Liver (tissue), 9 donors: ENCODE measurements around the gene ZNHIT2. TPM values are rescaled to one million over a fixed set of nuclear protein-coding genes. Genes with fewer than 3 reads are reported as not detected.

Experiments used
- DNase-seq: peaks from one replicate; pipeline ENCODE4 v3.0.0-alpha.2; 2017; ENCODE audit warnings: low spot score
- H3K27ac ChIP-seq, 2 donors: one replicate each; pipeline ENCODE4 v1.7.0; 2013; ENCODE audit warnings: inconsistent platforms in 2 of 2, low read length in 2 of 2, control low read depth in 1 of 2, low read depth in 1 of 2, mild to moderate bottlenecking in 1 of 2
- H3K27me3 ChIP-seq, 4 donors: one replicate each; pipeline versions ENCODE4 v1.6.1 to v1.7.0; 2013; ENCODE audit warnings: low read length in 3 of 4, inconsistent platforms in 1 of 4, mild to moderate bottlenecking in 1 of 4, moderate library complexity in 1 of 4; ENCODE audit not compliant: control insufficient read depth in 4 of 4, insufficient read depth in 4 of 4
- H3K36me3 ChIP-seq, 4 donors: one replicate each; pipeline versions ENCODE4 v1.6.1 to v1.7.0; 2013; ENCODE audit warnings: low read length in 3 of 4, mild to moderate bottlenecking in 3 of 4, low read depth in 1 of 4, moderate library complexity in 1 of 4; ENCODE audit not compliant: control insufficient read depth in 4 of 4, insufficient read depth in 3 of 4
- H3K4me1 ChIP-seq, 4 donors: one replicate each; pipeline versions ENCODE4 v1.6.1 to v1.7.0; 2013; ENCODE audit warnings: low read length in 3 of 4, mild to moderate bottlenecking in 3 of 4, moderate library complexity in 1 of 4; ENCODE audit not compliant: control insufficient read depth in 4 of 4, insufficient read depth in 4 of 4
- H3K4me3 ChIP-seq, 3 donors: one replicate each; pipeline versions ENCODE4 v1.6.1 to v1.7.0; 2013; ENCODE audit warnings: low read length in 3 of 3, control low read depth in 1 of 3, low read depth in 1 of 3, mild to moderate bottlenecking in 1 of 3
- H3K9ac ChIP-seq, 2 donors: one replicate each; pipeline ENCODE4 v1.7.0; 2013; ENCODE audit warnings: low read length in 2 of 2, mild to moderate bottlenecking in 2 of 2, moderate library complexity in 2 of 2, control low read depth in 1 of 2, low read depth in 1 of 2
- H3K9me3 ChIP-seq, 4 donors: one replicate each; pipeline versions ENCODE4 v1.6.1 to v1.7.0; 2013; ENCODE audit warnings: low read length in 3 of 4; ENCODE audit not compliant: control insufficient read depth in 4 of 4
- GABPA ChIP-seq, 2 donors: IDR thresholded peaks in 1 of 2; conservative IDR thresholded peaks in 1 of 2; 2 replicates each; pipeline ENCODE4 v1.6.1; 2016; ENCODE audit warnings: antibody characterized with exemption in 2 of 2, mild to moderate bottlenecking in 1 of 2, moderate library complexity in 1 of 2
- HNF4A ChIP-seq, 2 donors: conservative IDR thresholded peaks; 2 replicates each; pipeline ENCODE4 v1.6.1; 2016; ENCODE audit warnings: antibody characterized with exemption in 2 of 2, mild to moderate bottlenecking in 2 of 2
- HNF4G ChIP-seq: IDR thresholded peaks from 2 replicates; pipeline ENCODE4 v1.6.1; 2016; ENCODE audit warnings: antibody characterized with exemption
- RAD21 ChIP-seq, 2 donors: IDR thresholded peaks; 2 replicates each; pipeline ENCODE4 v1.6.1; 2016; ENCODE audit warnings: antibody characterized with exemption in 2 of 2, mild to moderate bottlenecking in 2 of 2
- REST ChIP-seq: IDR thresholded peaks from 2 replicates; pipeline ENCODE4 v1.6.1; 2016; ENCODE audit warnings: antibody characterized with exemption, mild to moderate bottlenecking
- RXRA ChIP-seq, 2 donors: IDR thresholded peaks; 2 replicates each; pipeline ENCODE4 v1.6.1; 2017 to 2018; ENCODE audit warnings: antibody characterized with exemption in 2 of 2, mild to moderate bottlenecking in 1 of 2
- SP1 ChIP-seq: IDR thresholded peaks from 2 replicates; pipeline ENCODE4 v1.6.1; 2018; ENCODE audit warnings: antibody characterized with exemption, mild to moderate bottlenecking
- TAF1 ChIP-seq: conservative IDR thresholded peaks from 2 replicates; pipeline ENCODE4 v1.6.1; 2016; ENCODE audit warnings: antibody characterized with exemption, mild to moderate bottlenecking
- YY1 ChIP-seq: IDR thresholded peaks from 2 replicates; pipeline ENCODE4 v1.6.1; 2016; ENCODE audit warnings: antibody characterized with exemption, mild to moderate bottlenecking
- WGBS: extraction: QIAGEN DNeasy Blood & Tissue Kit; methylation state at CpG from one replicate; pipeline ENCODE4 v1.1.7; 2013; 5-methylcytosine and 5-hydroxymethylcytosine counted together
- polyA plus RNA-seq, 2 donors: library from polyadenylated mRNA; stranded (reverse) in 1 of 2; unstranded in 1 of 2; fragments of 200-250 nt in 1 of 2; fragments of >200 nt in 1 of 2; fragmentation: Nextera tagmentation in 1 of 2; extraction: Ambion mirVana in 1 of 2; gene quantifications; one replicate each; pipeline versions ENCODE4 v1.2.1 to v1.2.3, GENCODE V29; 2013 to 2015
- total RNA-seq, 2 donors: library from RNA; depleted of rRNA; stranded (reverse); fragments of >200 nt; gene quantifications; one replicate each; pipeline ENCODE4 v1.2.3, GENCODE V29; 2014
- TF ChIP-seq, protein P1 (sequence below): fragments of 150-350 bp; IDR thresholded peaks from 2 replicates; pipeline ENCODE4 v1.5.1; 2017; ENCODE audit warnings: improper control_type of control experiment, low read depth, low read length; ENCODE audit not compliant: missing input control
- TF ChIP-seq, protein P2 (sequence below): IDR thresholded peaks from 2 replicates; pipeline ENCODE4 v1.6.1; 2016; ENCODE audit warnings: antibody characterized with exemption
- donor health status: healthy.
- donor health status: healthy.
- donor health status: healthy.
- donor health status: healthy.
- donor health status: healthy.

The ZNHIT2 gene
- total and polyA plus RNA-seq, 4 donors = 2.2 to 13.9 (median 6.1) TPM

DNA sequence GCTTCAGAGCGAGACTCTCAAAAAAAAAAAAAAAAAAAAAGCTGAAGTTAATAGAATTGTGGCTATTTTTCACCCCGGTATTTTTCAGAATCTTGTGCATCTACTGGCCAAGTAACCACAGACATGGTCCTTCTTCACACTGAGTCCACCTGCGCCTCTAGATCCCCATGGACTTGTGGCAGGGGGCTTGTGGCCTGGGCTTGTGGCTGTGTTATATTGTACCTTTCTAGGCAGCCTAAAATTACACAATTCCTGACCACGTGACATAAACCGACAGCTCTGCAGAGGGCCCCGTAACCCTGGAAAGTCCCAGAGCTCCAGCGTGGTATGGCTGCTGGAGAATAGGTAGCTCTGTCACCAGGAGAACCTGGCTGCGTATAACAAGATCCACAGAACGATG lies 48.3 kb downstream of the ZNHIT2 start:
- no peak for DNase-seq
- H3K4me3 ChIP-seq = no peak overlapping the region
- no peak overlapping the region for H3K27ac ChIP-seq
- H3K36me3 ChIP-seq = no peaks in the 10 kb centered on the region
- no peaks in the 10 kb centered on the region for H3K4me1 ChIP-seq
- no peaks in the 10 kb centered on the region for H3K27me3 ChIP-seq
- WGBS = 34% methylated on average over 9 of the region's 9 CpGs
- TF ChIP-seq GABPA (IDR thresholded peaks at IDR 0.05 in 1 of 2, conservative IDR thresholded peaks at IDR 0.05 in 1 of 2) (no peak), SP1 (no peak), REST (no peak)
- TF ChIP-seq, protein P1, sequence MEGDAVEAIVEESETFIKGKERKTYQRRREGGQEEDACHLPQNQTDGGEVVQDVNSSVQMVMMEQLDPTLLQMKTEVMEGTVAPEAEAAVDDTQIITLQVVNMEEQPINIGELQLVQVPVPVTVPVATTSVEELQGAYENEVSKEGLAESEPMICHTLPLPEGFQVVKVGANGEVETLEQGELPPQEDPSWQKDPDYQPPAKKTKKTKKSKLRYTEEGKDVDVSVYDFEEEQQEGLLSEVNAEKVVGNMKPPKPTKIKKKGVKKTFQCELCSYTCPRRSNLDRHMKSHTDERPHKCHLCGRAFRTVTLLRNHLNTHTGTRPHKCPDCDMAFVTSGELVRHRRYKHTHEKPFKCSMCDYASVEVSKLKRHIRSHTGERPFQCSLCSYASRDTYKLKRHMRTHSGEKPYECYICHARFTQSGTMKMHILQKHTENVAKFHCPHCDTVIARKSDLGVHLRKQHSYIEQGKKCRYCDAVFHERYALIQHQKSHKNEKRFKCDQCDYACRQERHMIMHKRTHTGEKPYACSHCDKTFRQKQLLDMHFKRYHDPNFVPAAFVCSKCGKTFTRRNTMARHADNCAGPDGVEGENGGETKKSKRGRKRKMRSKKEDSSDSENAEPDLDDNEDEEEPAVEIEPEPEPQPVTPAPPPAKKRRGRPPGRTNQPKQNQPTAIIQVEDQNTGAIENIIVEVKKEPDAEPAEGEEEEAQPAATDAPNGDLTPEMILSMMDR = no peak
- no peak overlapping the region for H3K9ac ChIP-seq
- no peaks in the 10 kb centered on the region for H3K9me3 ChIP-seq

DNA sequence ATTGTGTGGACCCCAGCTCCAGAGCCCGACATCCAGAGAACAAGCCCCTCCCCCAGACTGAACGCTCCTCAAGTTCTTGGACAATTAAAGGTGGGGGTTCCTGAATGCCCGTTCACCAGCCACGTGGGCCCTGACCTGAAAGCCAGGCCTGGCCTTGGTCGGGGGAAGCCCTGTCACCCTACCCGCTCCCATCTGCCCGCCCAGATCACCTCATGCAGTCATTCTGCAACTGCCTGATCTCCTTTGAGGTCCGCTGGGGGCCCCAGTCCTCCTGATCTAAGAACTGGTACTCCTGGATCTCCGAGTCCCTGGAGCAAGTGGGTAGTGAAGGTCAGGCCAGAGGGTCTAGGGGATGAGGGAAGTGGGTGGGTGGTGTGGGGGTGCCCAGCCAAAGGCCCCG lies 50.1 kb downstream of the ZNHIT2 start:
- Histone ChIP-seq H3K36me3 (no peaks in the 10 kb centered on the region), H3K27ac (no peak overlapping the region), H3K4me1 (no peaks in the 10 kb centered on the region), H3K9ac (no peak overlapping the region), H3K4me3 (no peak overlapping the region), H3K27me3 (no peaks in the 10 kb centered on the region), H3K9me3 (no peaks in the 10 kb centered on the region)
- WGBS = 92% methylated on average over 10 of the region's 10 CpGs
- TF ChIP-seq, protein P2, sequence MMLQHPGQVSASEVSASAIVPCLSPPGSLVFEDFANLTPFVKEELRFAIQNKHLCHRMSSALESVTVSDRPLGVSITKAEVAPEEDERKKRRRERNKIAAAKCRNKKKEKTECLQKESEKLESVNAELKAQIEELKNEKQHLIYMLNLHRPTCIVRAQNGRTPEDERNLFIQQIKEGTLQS = no peak
- TF ChIP-seq REST (no peak), HNF4A (conservative IDR thresholded peaks at IDR 0.05) (no peak), RAD21 (IDR thresholded peaks at IDR 0.05) (no peak), RXRA (IDR thresholded peaks at IDR 0.05) (no peak), YY1 (no peak), TAF1 (no peak), HNF4G (no peak)
- DNase-seq = no peak
